Central memory CD8-positive, alpha-beta T cell (primary cell): Measurements from ENCODE around the gene MYO9A.
"Not testable (repeated sequence)": the region's sequence is repeated elsewhere in the genome, so short reads cannot be mapped to it uniquely, and the experiment has no call there.

Experiments used
- ATAC-seq: fragments of 150-1000 bp; cut with Tn5 transposase; replicated peaks from 2 replicates; pipeline ENCODE4 v1.10.0; 2022; ENCODE audit warnings: mild to moderate bottlenecking, moderate FRiP score, moderate number of reproducible peaks; ENCODE audit not compliant: poor library complexity, severe bottlenecking; ENCODE audit errors: extremely low read depth
- DNase-seq, 2 donors: peaks; one replicate each; pipeline ENCODE4 v3.0.0; 2021; ENCODE audit warnings: low spot score in 2 of 2
- H3K27ac Mint-ChIP-seq: one replicate; pipeline ENCODE4 v1.8.0; 2022; ENCODE audit warnings: low read depth, mild to moderate bottlenecking, moderate library complexity, mixed read lengths
- H3K27me3 Mint-ChIP-seq: one replicate; pipeline ENCODE4 v1.8.0; 2022; ENCODE audit warnings: mixed read lengths
- H3K36me3 Mint-ChIP-seq: one replicate; pipeline ENCODE4 v1.8.0; 2022; ENCODE audit warnings: mild to moderate bottlenecking, moderate library complexity, mixed read lengths; ENCODE audit not compliant: insufficient read depth
- H3K4me1 Mint-ChIP-seq: one replicate; pipeline ENCODE4 v1.8.0; 2022; ENCODE audit warnings: mixed read lengths
- H3K4me3 Mint-ChIP-seq: one replicate; pipeline ENCODE4 v1.8.0; 2022; ENCODE audit warnings: mild to moderate bottlenecking, moderate library complexity, mixed read lengths
- H3K9me3 Mint-ChIP-seq: one replicate; pipeline ENCODE4 v1.8.0; 2022; ENCODE audit warnings: mixed read lengths

MYO9A gene

GRCh38 chr15:72071448-72071825, 46.5 kb downstream of the MYO9A start:
- H3K4me3 Mint-ChIP-seq, DNase-seq, H3K9me3 Mint-ChIP-seq, H3K36me3 Mint-ChIP-seq, H3K27me3 Mint-ChIP-seq, H3K27ac Mint-ChIP-seq, ATAC-seq: not testable (repeated sequence)
- peaks cover 26% of the 10 kb centered on the region for H3K4me1 Mint-ChIP-seq

- ATAC-seq (no peak), DNase-seq (no peak)
- no peaks in the 10 kb centered on the region for H3K9me3 Mint-ChIP-seq
- no peaks in the 10 kb centered on the region for H3K36me3 Mint-ChIP-seq
- no peaks in the 10 kb centered on the region for H3K27me3 Mint-ChIP-seq
- no peak overlapping the region for H3K27ac Mint-ChIP-seq
- H3K4me3 Mint-ChIP-seq: no peak overlapping the region
- H3K4me1 Mint-ChIP-seq: peaks cover 26% of the 10 kb centered on the region
Observed at GRCh38 chr15:72070817-72071447, 47.0 kb downstream of the MYO9A start.

- DNase-seq: no peak
- H3K27ac Mint-ChIP-seq: no peak overlapping the region
- peaks cover 14% of the 10 kb centered on the region for H3K4me1 Mint-ChIP-seq
- H3K4me3 Mint-ChIP-seq: no peak overlapping the region
- no peaks in the 10 kb centered on the region for H3K27me3 Mint-ChIP-seq
- no peak for ATAC-seq
- H3K9me3 Mint-ChIP-seq: no peaks in the 10 kb centered on the region
- no peaks in the 10 kb centered on the region for H3K36me3 Mint-ChIP-seq
Observed at GRCh38 chr15:72068856-72069255, 49.1 kb downstream of the MYO9A start.

GRCh38 chr15:72065801-72066200, 52.1 kb downstream of the MYO9A start:
- H3K36me3 Mint-ChIP-seq: no peaks in the 10 kb centered on the region
- no peak overlapping the region for H3K4me3 Mint-ChIP-seq
- H3K4me1 Mint-ChIP-seq: peaks cover 6% of the 10 kb centered on the region
- no peaks in the 10 kb centered on the region for H3K27me3 Mint-ChIP-seq
- ATAC-seq (no peak), DNase-seq (no peak)
- H3K9me3 Mint-ChIP-seq: peaks cover 8% of the 10 kb centered on the region
- H3K27ac Mint-ChIP-seq: no peak overlapping the region

GRCh38 chr15:72063186-72063585, 54.8 kb downstream of the MYO9A start:
- Mint-ChIP-seq H3K4me3 (no peak overlapping the region), H3K36me3 (no peaks in the 10 kb centered on the region), H3K27me3 (no peaks in the 10 kb centered on the region), H3K4me1 (peaks cover 16% of the 10 kb centered on the region), H3K9me3 (peaks cover 8% of the 10 kb centered on the region), H3K27ac (no peak overlapping the region)
- ATAC-seq (no peak), DNase-seq (no peak)

- no peak for DNase-seq
- Mint-ChIP-seq H3K4me3 (no peak overlapping the region), H3K9me3 (peaks cover 8% of the 10 kb centered on the region), H3K4me1 (peaks cover 24% of the 10 kb centered on the region), H3K27me3 (no peaks in the 10 kb centered on the region), H3K36me3 (no peaks in the 10 kb centered on the region), H3K27ac (no peak overlapping the region)
- ATAC-seq: no peak
Observed at GRCh38 chr15:72062319-72062718, 55.6 kb downstream of the MYO9A start.

GRCh38 chr15:72060687-72061250, 57.2 kb downstream of the MYO9A start:
- no peak for ATAC-seq
- H3K9me3 Mint-ChIP-seq: peaks cover 8% of the 10 kb centered on the region
- H3K4me1 Mint-ChIP-seq: peaks cover 26% of the 10 kb centered on the region
- no peak overlapping the region for H3K4me3 Mint-ChIP-seq
- no peak overlapping the region for H3K27ac Mint-ChIP-seq
- H3K27me3 Mint-ChIP-seq: no peaks in the 10 kb centered on the region
- no peak for DNase-seq
- no peaks in the 10 kb centered on the region for H3K36me3 Mint-ChIP-seq

GRCh38 chr15:72058585-72058984, 59.4 kb downstream of the MYO9A start:
- no peak for ATAC-seq
- Mint-ChIP-seq H3K27me3 (no peaks in the 10 kb centered on the region), H3K9me3 (peaks cover 8% of the 10 kb centered on the region), H3K36me3 (no peaks in the 10 kb centered on the region), H3K27ac (peak overlapping the region; percentile 61), H3K4me3 (no peak overlapping the region), H3K4me1 (peaks cover 32% of the 10 kb centered on the region)
- no peak for DNase-seq

GRCh38 chr15:72057548-72058091, 60.3 kb downstream of the MYO9A start:
- H3K4me1 Mint-ChIP-seq: peaks cover 32% of the 10 kb centered on the region
- H3K27ac Mint-ChIP-seq: no peak overlapping the region
- no peaks in the 10 kb centered on the region for H3K27me3 Mint-ChIP-seq
- H3K9me3 Mint-ChIP-seq: peaks cover 8% of the 10 kb centered on the region
- H3K4me3 Mint-ChIP-seq: no peak overlapping the region
- peaks cover 1% of the 10 kb centered on the region for H3K36me3 Mint-ChIP-seq
- DNase-seq (no peak), ATAC-seq (no peak)

GRCh38 chr15:72056217-72056616, 61.7 kb downstream of the MYO9A start:
- not testable (repeated sequence) for H3K4me3 Mint-ChIP-seq, ATAC-seq
- H3K4me1 Mint-ChIP-seq: peaks cover 32% of the 10 kb centered on the region

GRCh38 chr15:72053297-72053696, 64.7 kb downstream of the MYO9A start:
- peaks cover 29% of the 10 kb centered on the region for H3K4me1 Mint-ChIP-seq
- H3K36me3 Mint-ChIP-seq, H3K4me3 Mint-ChIP-seq, H3K27me3 Mint-ChIP-seq, DNase-seq, H3K9me3 Mint-ChIP-seq, H3K27ac Mint-ChIP-seq, ATAC-seq: not testable (repeated sequence)

More at GRCh38 chr15:72056217-72056616, 61.7 kb downstream of the MYO9A start:
- H3K27me3 Mint-ChIP-seq, DNase-seq, H3K9me3 Mint-ChIP-seq, H3K36me3 Mint-ChIP-seq, H3K27ac Mint-ChIP-seq: not testable (repeated sequence)

GRCh38 chr15:72050700-72051099, 67.2 kb downstream of the MYO9A start:
- H3K9me3 Mint-ChIP-seq: no peaks in the 10 kb centered on the region
- no peak for ATAC-seq

GRCh38 chr15:72047020-72047419, 70.9 kb downstream of the MYO9A start:
- Mint-ChIP-seq H3K27me3 (no peaks in the 10 kb centered on the region), H3K4me1 (peaks cover 11% of the 10 kb centered on the region), H3K36me3 (peaks cover 11% of the 10 kb centered on the region), H3K4me3 (no peak overlapping the region), H3K27ac (no peak overlapping the region), H3K9me3 (no peaks in the 10 kb centered on the region)
- DNase-seq (no peak), ATAC-seq (no peak)

More at GRCh38 chr15:72050700-72051099, 67.2 kb downstream of the MYO9A start:
- DNase-seq: no peak
- Mint-ChIP-seq H3K36me3 (peaks cover 8% of the 10 kb centered on the region), H3K4me1 (peaks cover 17% of the 10 kb centered on the region), H3K4me3 (no peak overlapping the region), H3K27ac (no peak overlapping the region), H3K27me3 (no peaks in the 10 kb centered on the region)
